Measurements from ENCODE around the gene KRT78. TPM values are rescaled to one million over a fixed set of nuclear protein-coding genes. Genes with fewer than 3 reads are reported as not detected.

The KRT78 gene
- total RNA-seq, 1 experiment from 2014 or later: not detected

DNA sequence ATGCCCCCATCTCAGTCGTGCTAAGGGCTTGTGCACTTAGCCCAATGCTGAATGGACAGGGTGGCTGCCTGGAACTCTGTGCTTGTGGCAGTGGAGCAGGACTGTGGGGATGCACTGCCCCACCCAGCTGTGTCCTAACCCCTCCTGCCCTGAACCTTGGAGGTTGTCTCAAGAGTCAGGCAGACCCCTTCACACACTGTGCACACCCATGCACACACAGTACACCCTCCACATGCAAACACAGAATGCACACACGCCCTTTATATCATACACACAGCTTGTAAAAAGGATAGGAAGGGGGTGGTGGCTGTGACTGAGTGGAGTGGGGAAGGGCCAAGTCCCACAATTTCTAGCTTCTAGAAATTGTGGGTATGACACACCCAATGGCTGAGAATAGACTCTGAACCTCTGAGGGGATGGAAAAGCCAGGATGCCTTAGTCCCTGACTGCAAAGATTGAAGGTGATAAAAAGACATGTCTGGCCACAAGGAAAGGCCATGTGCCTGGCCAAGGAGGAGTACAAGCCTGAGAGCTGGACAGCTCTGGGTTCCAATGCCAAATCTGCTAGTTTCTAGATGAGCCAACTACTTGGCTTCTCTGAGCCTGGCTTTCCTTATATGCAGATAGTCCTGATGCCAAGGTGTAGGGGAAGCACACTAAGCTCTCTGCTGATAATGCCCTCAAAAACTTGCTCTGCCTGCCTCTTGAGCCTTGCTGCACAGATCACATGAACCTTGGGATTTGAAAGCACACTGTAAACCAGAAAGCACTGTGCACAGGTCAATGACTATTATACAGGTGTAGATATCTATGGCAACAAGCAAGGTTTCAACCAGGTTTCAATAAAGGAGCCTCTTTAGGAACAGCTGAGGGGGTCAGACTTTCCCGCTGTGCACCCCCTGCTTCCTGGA is 47.7 kb upstream of the KRT78 start:
- Mint-ChIP-seq H3K4me1 (no peaks in the 10 kb centered on the region), H3K27ac (peak overlapping the region; percentile 19; the same call in 1 of the 2 replicates), H3K4me3 (no peak overlapping the region), H3K9me3 (peaks cover 4% of the 10 kb centered on the region), H3K36me3 (peaks cover 45% of the 10 kb centered on the region), H3K27me3 (ENCODE audit: low read depth) (no peaks in the 10 kb centered on the region)
- ChIA-PET POLR2A (interaction anchor here (0.7 to 1.4 kb wide), 4 partner anchors 8 to 152 kb away, joined by 3 to 4 read pairs (median 4); partner anchors contain the start of genes EIF4B, KRT18 and KRT8), CTCF (interaction anchor here (0.6 to 6.0 kb wide), 11 partner anchors 9 to 96 kb away, joined by 3 to 72 read pairs (median 5); partner anchors contain the start of gene KRT8)
- ATAC-seq: no peak; the same call in 1 of the 2 replicates
- no peak for DNase-seq (ENCODE audit: low spot score)
- TF ChIP-seq, protein P1, sequence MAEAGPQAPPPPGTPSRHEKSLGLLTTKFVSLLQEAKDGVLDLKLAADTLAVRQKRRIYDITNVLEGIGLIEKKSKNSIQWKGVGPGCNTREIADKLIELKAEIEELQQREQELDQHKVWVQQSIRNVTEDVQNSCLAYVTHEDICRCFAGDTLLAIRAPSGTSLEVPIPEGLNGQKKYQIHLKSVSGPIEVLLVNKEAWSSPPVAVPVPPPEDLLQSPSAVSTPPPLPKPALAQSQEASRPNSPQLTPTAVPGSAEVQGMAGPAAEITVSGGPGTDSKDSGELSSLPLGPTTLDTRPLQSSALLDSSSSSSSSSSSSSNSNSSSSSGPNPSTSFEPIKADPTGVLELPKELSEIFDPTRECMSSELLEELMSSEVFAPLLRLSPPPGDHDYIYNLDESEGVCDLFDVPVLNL (CRISPR knock-in tag; IDR thresholded peaks at IDR 0.05; ENCODE audit: borderline replicate concordance, low read depth): no peak
- TF ChIP-seq CREM (CRISPR knock-in tag; IDR thresholded peaks at IDR 0.05) (no peak), ZNF317 (CRISPR knock-in tag; IDR thresholded peaks at IDR 0.05; ENCODE audit: borderline replicate concordance, low read depth) (no peak)

DNA sequence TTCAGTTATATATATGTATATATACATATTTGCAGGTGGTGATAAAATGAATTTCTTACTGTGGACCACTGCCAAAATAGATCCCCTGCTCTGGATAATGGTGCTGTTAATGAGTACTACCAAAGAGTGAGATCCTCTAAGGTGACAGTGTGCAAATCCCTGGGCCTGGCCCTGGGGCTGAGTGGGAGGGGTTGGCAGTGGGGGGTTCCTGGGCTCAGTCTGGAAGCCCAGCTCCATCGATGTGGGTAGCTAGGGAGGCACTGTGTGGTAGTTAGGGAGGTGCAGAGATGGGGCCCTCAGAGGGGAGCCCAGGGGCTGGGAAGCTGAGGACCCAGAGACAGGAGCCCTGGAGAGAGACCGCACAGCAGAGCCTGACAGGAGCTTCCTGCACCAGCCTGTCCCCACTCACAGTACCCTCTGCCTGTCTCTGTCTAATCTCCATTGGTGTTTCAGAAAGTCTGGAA is 47.0 kb upstream of the KRT78 start:
- Mint-ChIP-seq H3K9me3 (peaks cover 4% of the 10 kb centered on the region), H3K36me3 (peaks cover 38% of the 10 kb centered on the region), H3K4me3 (no peak overlapping the region), H3K27me3 (ENCODE audit: low read depth) (no peaks in the 10 kb centered on the region), H3K4me1 (no peaks in the 10 kb centered on the region), H3K27ac (no peak overlapping the region; the same call in 1 of the 2 replicates)
- ChIA-PET CTCF (interaction anchor here (0.6 to 6.0 kb wide), 9 partner anchors 9 to 84 kb away, joined by 3 to 72 read pairs (median 6); partner anchors contain the start of gene KRT8), POLR2A (interaction anchor here (1.0 to 1.4 kb wide), 3 partner anchors 9 to 111 kb away, joined by 3 to 4 read pairs (median 3); partner anchors contain the start of genes EIF4B, KRT18 and KRT8)
- DNase-seq (ENCODE audit: low spot score) (no peak), ATAC-seq (peak; percentile 43)
- TF ChIP-seq NR2C2 (CRISPR knock-in tag; IDR thresholded peaks at IDR 0.05): no peak
- no peak for TF ChIP-seq ZNF219 (CRISPR knock-in tag; IDR thresholded peaks at IDR 0.05; ENCODE audit: borderline replicate concordance)
- TF ChIP-seq CREM (CRISPR knock-in tag; IDR thresholded peaks at IDR 0.05): no peak
- no peak for TF ChIP-seq ATF6 (CRISPR knock-in tag; IDR thresholded peaks at IDR 0.05)
- no peak for TF ChIP-seq GTF2I (CRISPR knock-in tag; conservative IDR thresholded peaks at IDR 0.05)
- no peak for TF ChIP-seq ZBTB21 (CRISPR knock-in tag; IDR thresholded peaks at IDR 0.05; ENCODE audit: borderline replicate concordance)
- TF ChIP-seq JUN (CRISPR knock-in tag; IDR thresholded peaks at IDR 0.05): no peak
- TF ChIP-seq PRRX2 (CRISPR knock-in tag; IDR thresholded peaks at IDR 0.05): no peak
- TF ChIP-seq ATF1 (CRISPR knock-in tag; IDR thresholded peaks at IDR 0.05): no peak

GRCh38 chr12:52892974-52893373 is 44.2 kb upstream of the KRT78 start:
- H3K27ac Mint-ChIP-seq: no peak overlapping the region
- ChIA-PET POLR2A (interaction anchor here (1.0 kb wide), 1 partner anchor 12 kb away, joined by 3 read pairs; the partner anchor contains the start of gene KRT8), CTCF (interaction anchor here (1.3 kb wide), 1 partner anchor 88 kb away, joined by 6 read pairs; no protein-coding TSS in a partner anchor)
- no peak overlapping the region for H3K4me3 Mint-ChIP-seq
- ATAC-seq (no peak), DNase-seq (ENCODE audit: low spot score) (no peak)
- TF ChIP-seq, protein P2, sequence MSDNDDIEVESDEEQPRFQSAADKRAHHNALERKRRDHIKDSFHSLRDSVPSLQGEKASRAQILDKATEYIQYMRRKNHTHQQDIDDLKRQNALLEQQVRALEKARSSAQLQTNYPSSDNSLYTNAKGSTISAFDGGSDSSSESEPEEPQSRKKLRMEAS (CRISPR knock-in tag; IDR thresholded peaks at IDR 0.05): no peak
- TF ChIP-seq GTF2I (CRISPR knock-in tag; conservative IDR thresholded peaks at IDR 0.05) (0 out of 2 replicates have a peak, but pooled peaks have one; percentile 5), HMGA2 (CRISPR knock-in tag; IDR thresholded peaks at IDR 0.05) (no peak)
- peaks cover 15% of the 10 kb centered on the region for H3K36me3 Mint-ChIP-seq
- H3K4me1 Mint-ChIP-seq: no peaks in the 10 kb centered on the region
- H3K27me3 Mint-ChIP-seq (ENCODE audit: low read depth): no peaks in the 10 kb centered on the region
- H3K9me3 Mint-ChIP-seq: peaks cover 4% of the 10 kb centered on the region

All from WTC11 (cell line).